HepG2 (cell line): Measurements from ENCODE around the gene IGFLR1.

ENCODE experiments used
- ATRX ChIP-seq: sonication (generic); formaldehyde crosslinking; IDR thresholded peaks from 2 replicates; pipeline ENCODE4 v1.4.0; 2020; ENCODE audit warnings: missing genetic modification reagents, borderline replicate concordance
- BCL6 ChIP-seq: IDR thresholded peaks from 2 replicates; pipeline ENCODE4 v1.6.1; 2016; ENCODE audit warnings: missing genetic modification reagents, missing compliant biosample characterization
- CBFB ChIP-seq: sonication (generic); formaldehyde crosslinking; IDR thresholded peaks from 2 replicates; pipeline ENCODE4 v1.4.0; 2020; ENCODE audit warnings: missing genetic modification reagents
- CTCF ChIP-seq: sonication (generic); formaldehyde crosslinking; IDR thresholded peaks from 2 replicates; pipeline ENCODE4 v1.5.0; 2020; ENCODE audit warnings: mild to moderate bottlenecking, missing genetic modification reagents, moderate library complexity
- GTF2F1 ChIP-seq: fragments of 150-350 bp; IDR thresholded peaks from 2 replicates; pipeline ENCODE4 v1.6.1; 2014; ENCODE audit warnings: low read length
- HDAC2 ChIP-seq: sonication (generic); formaldehyde crosslinking; IDR thresholded peaks from 2 replicates; pipeline ENCODE4 v1.4.0; 2020; ENCODE audit warnings: missing genetic modification reagents
- HNF4A ChIP-seq: sonication (generic); formaldehyde crosslinking; IDR thresholded peaks from 2 replicates; pipeline ENCODE4 v1.4.0; 2020; ENCODE audit warnings: missing genetic modification reagents
- PCBP1 ChIP-seq: fragments of 200-400 bp; formaldehyde crosslinking; IDR thresholded peaks from 2 replicates; pipeline ENCODE4 v1.6.1; 2017; ENCODE audit warnings: mild to moderate bottlenecking, low read depth, low read length, borderline replicate concordance
- POLR2AphosphoS5 ChIP-seq: IDR thresholded peaks from 2 replicates; pipeline ENCODE4 v1.6.1; 2012; ENCODE audit warnings: low read depth, low read length
- TAF15 ChIP-seq: fragments of 200-400 bp; formaldehyde crosslinking; IDR thresholded peaks from one replicate; pipeline ENCODE4 v1.6.1; 2018; ENCODE audit warnings: mild to moderate bottlenecking, low read depth, low read length; ENCODE audit not compliant: poor library complexity, severe bottlenecking
- TEAD2 ChIP-seq: sonication (generic); formaldehyde crosslinking; IDR thresholded peaks from 2 replicates; pipeline ENCODE4 v1.9.0; 2021; ENCODE audit warnings: missing genetic modification reagents
- ZFP36 ChIP-seq: fragments of 150-350 bp; IDR thresholded peaks from 2 replicates; pipeline ENCODE4 v1.6.1; 2018; ENCODE audit warnings: borderline replicate concordance, low read length, low read depth; ENCODE audit not compliant: partially characterized antibody
- ZHX1 ChIP-seq: sonication (generic); formaldehyde crosslinking; IDR thresholded peaks from 2 replicates; pipeline ENCODE4 v1.8.1; 2022; ENCODE audit warnings: low read depth, mild to moderate bottlenecking, missing genetic modification reagents
- ZNF354B ChIP-seq: sonication (generic); formaldehyde crosslinking; IDR thresholded peaks from 2 replicates; pipeline ENCODE4 v1.8.0; 2022; ENCODE audit warnings: mild to moderate bottlenecking, missing genetic modification reagents

GRCh38 chr19:35777086-35777841, 35.0 kb upstream of the IGFLR1 start:
- no peak for TF ChIP-seq POLR2AphosphoS5
- no peak for TF ChIP-seq HNF4A (CRISPR knock-in tag)
- no peak for TF ChIP-seq ZHX1 (CRISPR knock-in tag)
- no peak for TF ChIP-seq TEAD2 (CRISPR knock-in tag)
- TF ChIP-seq CTCF (CRISPR knock-in tag): no peak
- no peak for TF ChIP-seq GTF2F1
- TF ChIP-seq TAF15: no peak
- TF ChIP-seq PCBP1: no peak
- no peak for TF ChIP-seq CBFB (CRISPR knock-in tag)
- no peak for TF ChIP-seq ATRX (CRISPR knock-in tag)
- TF ChIP-seq ZNF354B (CRISPR knock-in tag): no peak
- TF ChIP-seq ZFP36: no peak
- no peak for TF ChIP-seq HDAC2
- no peak for TF ChIP-seq BCL6 (CRISPR knock-in tag)
